Measurements from ENCODE around the gene DUS3L. TPM values are rescaled to one million over a fixed set of nuclear protein-coding genes. Genes with fewer than 3 reads are reported as not detected.
"Not testable (repeated sequence)": the region's sequence is repeated elsewhere in the genome, so short reads cannot be mapped to it uniquely, and the experiment has no call there.

The DUS3L gene
- polyA plus RNA-seq, 1 experiment, result 7.8 TPM

DNA sequence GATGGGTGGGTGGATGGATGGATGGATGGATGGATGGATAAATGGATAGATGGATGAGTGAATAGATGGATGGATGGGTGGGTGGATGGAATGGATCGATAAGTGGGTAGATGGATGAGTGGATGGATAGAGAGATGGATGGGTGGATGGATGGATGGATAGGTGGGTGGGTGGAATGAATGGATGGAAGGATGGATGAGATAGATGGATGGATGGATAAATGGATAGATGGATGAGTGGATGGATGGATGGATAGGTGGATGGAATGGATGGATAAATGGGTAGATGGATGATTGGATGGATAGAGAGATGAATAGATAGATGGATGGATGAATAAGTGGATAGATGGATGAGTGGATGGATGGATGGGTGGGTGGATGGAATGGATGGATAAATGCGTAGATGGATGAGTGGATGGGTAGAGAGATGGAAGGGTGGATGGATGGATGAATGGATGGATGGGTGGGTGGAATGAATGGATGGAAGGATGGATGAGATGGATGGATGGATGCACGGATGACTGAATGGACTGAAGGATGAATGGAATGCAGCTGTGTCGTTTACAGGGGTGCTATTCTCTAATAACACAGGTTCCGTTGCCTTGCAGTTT is 28.2 kb downstream of the DUS3L start:
- DNase-seq (ENCODE audit: low read depth, low spot score), result no peak
- Histone ChIP-seq H3K27ac (ENCODE audit: low read depth, low read length) (no peak overlapping the region), H3K9me3 (ENCODE audit: control insufficient read depth, insufficient read depth, low read length) (no peaks in the 10 kb centered on the region), H3K4me3 (ENCODE audit: low read depth, low read length) (no peak overlapping the region), H3K27me3 (ENCODE audit: control insufficient read depth, insufficient read depth, low read length) (no peaks in the 10 kb centered on the region)
- ChIA-PET POLR2A (no interaction called here), CTCF (no interaction called here)
- TF ChIP-seq, protein P1, sequence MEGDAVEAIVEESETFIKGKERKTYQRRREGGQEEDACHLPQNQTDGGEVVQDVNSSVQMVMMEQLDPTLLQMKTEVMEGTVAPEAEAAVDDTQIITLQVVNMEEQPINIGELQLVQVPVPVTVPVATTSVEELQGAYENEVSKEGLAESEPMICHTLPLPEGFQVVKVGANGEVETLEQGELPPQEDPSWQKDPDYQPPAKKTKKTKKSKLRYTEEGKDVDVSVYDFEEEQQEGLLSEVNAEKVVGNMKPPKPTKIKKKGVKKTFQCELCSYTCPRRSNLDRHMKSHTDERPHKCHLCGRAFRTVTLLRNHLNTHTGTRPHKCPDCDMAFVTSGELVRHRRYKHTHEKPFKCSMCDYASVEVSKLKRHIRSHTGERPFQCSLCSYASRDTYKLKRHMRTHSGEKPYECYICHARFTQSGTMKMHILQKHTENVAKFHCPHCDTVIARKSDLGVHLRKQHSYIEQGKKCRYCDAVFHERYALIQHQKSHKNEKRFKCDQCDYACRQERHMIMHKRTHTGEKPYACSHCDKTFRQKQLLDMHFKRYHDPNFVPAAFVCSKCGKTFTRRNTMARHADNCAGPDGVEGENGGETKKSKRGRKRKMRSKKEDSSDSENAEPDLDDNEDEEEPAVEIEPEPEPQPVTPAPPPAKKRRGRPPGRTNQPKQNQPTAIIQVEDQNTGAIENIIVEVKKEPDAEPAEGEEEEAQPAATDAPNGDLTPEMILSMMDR (IDR thresholded peaks at IDR 0.05; ENCODE audit: low read depth, low read length), result no peak

DNA sequence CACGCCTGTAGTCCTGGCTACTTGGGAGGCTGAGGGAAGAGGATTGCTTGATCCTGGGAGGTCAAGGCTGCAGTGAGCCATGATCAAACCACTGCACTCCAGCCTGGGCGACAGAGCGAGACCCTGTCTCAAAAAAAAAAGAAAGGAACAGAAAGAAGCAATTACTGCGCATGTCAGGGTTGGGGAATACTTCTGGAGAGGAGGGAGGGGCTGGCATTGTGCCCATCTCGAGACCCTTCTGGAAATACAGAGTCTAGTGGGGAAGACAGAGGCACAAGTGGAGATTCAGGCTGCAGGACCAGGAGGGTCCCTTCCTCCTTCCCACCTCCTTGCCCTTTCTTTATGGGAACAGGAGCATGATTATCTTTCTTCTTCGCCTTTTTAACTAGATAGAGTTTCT is 37.2 kb downstream of the DUS3L start:
- no peak for DNase-seq (ENCODE audit: low read depth, low spot score)
- TF ChIP-seq, protein P1 (IDR thresholded peaks at IDR 0.05; ENCODE audit: low read depth, low read length), result no peak
- POLR2A ChIA-PET, result no interaction called here
- no peak overlapping the region for H3K4me3 ChIP-seq (ENCODE audit: low read depth, low read length)
- H3K9me3 ChIP-seq (ENCODE audit: control insufficient read depth, insufficient read depth, low read length), result no peaks in the 10 kb centered on the region
- CTCF ChIA-PET, result no interaction called here
- H3K27ac ChIP-seq (ENCODE audit: low read depth, low read length), result no peak overlapping the region
- H3K27me3 ChIP-seq (ENCODE audit: control insufficient read depth, insufficient read depth, low read length), result no peaks in the 10 kb centered on the region

DNA sequence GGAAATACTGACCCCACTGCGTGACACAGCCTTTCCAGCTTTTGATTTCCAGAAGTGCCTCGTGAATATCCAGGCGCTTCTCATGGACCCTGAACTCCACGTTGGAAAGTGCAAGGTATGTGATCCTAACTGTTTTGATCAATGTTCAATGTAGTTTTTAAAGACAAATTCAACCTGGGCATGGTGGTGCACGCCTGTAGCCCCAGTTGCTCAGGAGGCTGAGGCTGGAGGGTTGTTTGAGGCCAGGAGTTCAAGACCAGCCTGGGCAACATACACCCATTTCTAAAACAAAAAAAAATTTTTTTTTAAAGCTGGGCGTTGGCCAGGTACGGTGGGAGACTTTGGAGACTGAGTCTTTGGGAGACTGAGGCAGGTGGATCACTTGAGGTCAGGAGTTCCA is 39.3 kb downstream of the DUS3L start:
- H3K4me3 ChIP-seq (ENCODE audit: low read depth, low read length), result no peak overlapping the region
- TF ChIP-seq, protein P1 (IDR thresholded peaks at IDR 0.05; ENCODE audit: low read depth, low read length), result no peak
- CTCF ChIA-PET, result interaction anchor here (0.6 kb wide), 1 partner anchor 22 kb away, joined by 5 read pairs; no protein-coding TSS in a partner anchor
- no peaks in the 10 kb centered on the region for H3K27me3 ChIP-seq (ENCODE audit: control insufficient read depth, insufficient read depth, low read length)
- H3K27ac ChIP-seq (ENCODE audit: low read depth, low read length), result no peak overlapping the region
- no peaks in the 10 kb centered on the region for H3K9me3 ChIP-seq (ENCODE audit: control insufficient read depth, insufficient read depth, low read length)
- no peak for DNase-seq (ENCODE audit: low read depth, low spot score)
- POLR2A ChIA-PET, result no interaction called here

DNA sequence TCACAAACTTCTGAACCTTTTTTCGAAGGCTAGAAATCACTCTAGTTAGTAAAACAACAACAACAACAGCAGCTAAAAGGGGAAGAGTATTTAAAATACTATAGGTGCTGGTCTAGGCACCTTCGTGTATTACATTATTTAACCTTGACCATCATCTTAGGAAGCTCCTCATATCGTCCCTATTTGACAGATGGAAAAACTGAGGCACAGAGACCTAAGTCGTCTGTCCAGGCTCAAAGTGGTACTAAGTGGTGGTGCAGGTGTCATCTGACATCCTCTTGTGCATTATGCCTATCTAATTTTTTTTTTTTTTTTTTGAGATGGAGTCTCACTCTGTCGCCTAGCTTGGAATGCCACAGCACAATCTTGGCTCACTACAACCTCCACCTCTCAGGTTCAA is 41.5 kb downstream of the DUS3L start:
- TF ChIP-seq, protein P1 (IDR thresholded peaks at IDR 0.05; ENCODE audit: low read depth, low read length), result no peak

DNA sequence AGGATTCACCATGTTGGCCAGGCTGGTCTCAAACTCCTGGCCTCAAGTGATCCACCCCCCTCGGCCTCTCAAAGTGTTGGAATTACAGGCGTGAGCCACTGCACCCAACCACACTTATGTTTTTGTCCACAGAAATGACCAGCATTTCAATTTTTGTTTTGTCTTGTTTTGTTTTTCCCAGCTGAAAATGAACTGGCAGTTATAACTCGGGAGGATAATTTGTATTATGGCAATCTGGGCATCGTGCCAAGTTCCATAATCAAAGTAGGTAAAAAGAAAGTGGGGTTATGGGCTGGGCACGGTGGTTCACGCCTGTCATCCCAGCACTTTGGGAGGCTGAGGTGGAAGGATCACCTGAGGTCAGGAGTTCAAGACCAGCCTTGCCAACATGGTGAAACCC is 42.0 kb downstream of the DUS3L start:
- POLR2A ChIA-PET; H3K27ac ChIP-seq (ENCODE audit: low read depth, low read length); H3K9me3 ChIP-seq (ENCODE audit: control insufficient read depth, insufficient read depth, low read length); H3K4me3 ChIP-seq (ENCODE audit: low read depth, low read length); H3K27me3 ChIP-seq (ENCODE audit: control insufficient read depth, insufficient read depth, low read length); DNase-seq (ENCODE audit: low read depth, low spot score): not testable (repeated sequence)
- CTCF ChIA-PET, result interaction anchor here (0.6 kb wide), 1 partner anchor 269 kb away, joined by 4 read pairs; no protein-coding TSS in a partner anchor

More for the DNA sequence above, 41.5 kb downstream of the DUS3L start:
- Histone ChIP-seq H3K27ac (ENCODE audit: low read depth, low read length) (no peak overlapping the region), H3K9me3 (ENCODE audit: control insufficient read depth, insufficient read depth, low read length) (no peaks in the 10 kb centered on the region), H3K27me3 (ENCODE audit: control insufficient read depth, insufficient read depth, low read length) (peaks cover 2% of the 10 kb centered on the region), H3K4me3 (ENCODE audit: low read depth, low read length) (no peak overlapping the region)
- CTCF ChIA-PET, result interaction anchor here (0.6 kb wide), 1 partner anchor 268 kb away, joined by 4 read pairs; no protein-coding TSS in a partner anchor
- DNase-seq (ENCODE audit: low read depth, low spot score), result no peak
- POLR2A ChIA-PET, result interaction anchor here (0.6 kb wide), 2 partner anchors 43 to 1601 kb away, joined by 4 to 10 read pairs; no protein-coding TSS in a partner anchor

DNA sequence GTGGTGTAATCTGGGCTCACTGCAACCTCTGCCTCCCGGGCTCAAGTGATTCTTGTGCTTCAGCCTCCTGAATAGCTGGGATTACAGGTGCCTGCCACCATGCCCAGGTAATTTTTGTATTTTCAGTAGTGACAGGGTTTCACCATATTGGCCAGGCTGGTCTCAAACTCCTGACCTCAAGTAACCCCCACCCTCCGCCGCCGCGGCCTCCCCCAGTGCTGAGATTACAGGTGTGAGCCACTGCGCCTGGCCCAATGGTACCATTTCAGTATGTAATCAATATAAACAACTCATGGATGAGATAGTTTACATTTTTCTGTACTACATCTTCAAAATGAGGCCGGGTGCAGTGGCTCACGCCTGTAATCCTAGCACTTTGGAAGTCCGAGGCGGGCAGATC is 46.0 kb downstream of the DUS3L start:
- H3K9me3 ChIP-seq (ENCODE audit: control insufficient read depth, insufficient read depth, low read length); DNase-seq (ENCODE audit: low read depth, low spot score); CTCF ChIA-PET; H3K4me3 ChIP-seq (ENCODE audit: low read depth, low read length); H3K27ac ChIP-seq (ENCODE audit: low read depth, low read length); POLR2A ChIA-PET; H3K27me3 ChIP-seq (ENCODE audit: control insufficient read depth, insufficient read depth, low read length): not testable (repeated sequence)
